MCF 10A (cell line): ENCODE measurements around the gene TNFAIP8L3. TPM values are rescaled to one million over a fixed set of nuclear protein-coding genes. Genes with fewer than 3 reads are reported as not detected.

ENCODE experiments used
- BruUV-seq: library from RNA; stranded (reverse); fragments of 400-500 nt; replicated peaks from 2 replicates; lab custom pipeline; 2021; lab: Mats Ljungman, UMichigan
- CTCF ChIA-PET: fragments of 300-600 bp; sonication (Branson Sonifier 250); formaldehyde crosslinking; extraction: SDS; loops from one replicate; lab custom pipeline; 2021; ENCODE audit warnings: antibody characterized with exemption, inconsistent platforms; lab: Yijun Ruan, JAX
- POLR2A ChIA-PET: fragments of 300-600, 350-650 bp; sonication (Branson Sonifier 250); formaldehyde crosslinking; extraction: SDS; loops from one replicate; lab custom pipeline; 2020; ENCODE audit warnings: antibody characterized with exemption, inconsistent platforms; lab: Yijun Ruan, JAX
- DNase-seq: peaks from one replicate; pipeline ENCODE4 v3.0.0-alpha.2; 2018; ENCODE audit not compliant: unreplicated experiment
- H3K27ac Mint-ChIP-seq: one replicate; pipeline ENCODE4 v1.8.0; 2022; ENCODE audit warnings: mild to moderate bottlenecking, low read depth, mixed read lengths; ENCODE audit not compliant: unreplicated experiment
- H3K27me3 Mint-ChIP-seq: one replicate; pipeline ENCODE4 v1.8.0; 2022; ENCODE audit warnings: mixed read lengths; ENCODE audit not compliant: insufficient read depth, unreplicated experiment
- H3K36me3 Mint-ChIP-seq: one replicate; pipeline ENCODE4 v1.8.0; 2022; ENCODE audit warnings: mild to moderate bottlenecking, moderate library complexity, mixed read lengths; ENCODE audit not compliant: insufficient read depth, unreplicated experiment
- H3K4me1 Mint-ChIP-seq: one replicate; pipeline ENCODE4 v1.8.0; 2022; ENCODE audit warnings: mixed read lengths; ENCODE audit not compliant: insufficient read depth, unreplicated experiment
- H3K4me3 Mint-ChIP-seq: one replicate; pipeline ENCODE4 v1.8.0; 2022; ENCODE audit warnings: mild to moderate bottlenecking, moderate library complexity, mixed read lengths; ENCODE audit not compliant: unreplicated experiment
- H3K9me3 Mint-ChIP-seq: one replicate; pipeline ENCODE4 v1.8.0; 2022; ENCODE audit warnings: mixed read lengths; ENCODE audit not compliant: unreplicated experiment
- CTCF ChIP-seq: fragments of 200-600 bp; IDR thresholded peaks from one replicate; pipeline ENCODE4 v1.8.0; 2022; ENCODE audit warnings: antibody characterized with exemption, mild to moderate bottlenecking; ENCODE audit not compliant: unreplicated experiment
- intact Hi-C: fragments of 100-400 bp; cut with micrococcal nuclease; formaldehyde crosslinking; loops from 2 replicates; pipeline ENCODE4 v1.14.1; 2022
- total RNA-seq: library from RNA; stranded (reverse); gene quantifications from 2 replicates; pipeline ENCODE4 v1.2.3, GENCODE V29; 2022

The TNFAIP8L3 gene
- total RNA-seq, 1 experiment from 2014 or later: 2.6 TPM

- Mint-ChIP-seq H3K27me3 (no peaks in the 10 kb centered on the region), H3K4me1 (peaks cover 27% of the 10 kb centered on the region), H3K9me3 (peaks cover 7% of the 10 kb centered on the region), H3K27ac (peak overlapping the region; percentile 63), H3K4me3 (no peak overlapping the region), H3K36me3 (no peaks in the 10 kb centered on the region)
- BruUV-seq: no TSS peak
- DNase-seq: no peak
- CTCF ChIA-PET: interaction anchor here (0.6 to 2.4 kb wide), 4 partner anchors 11 to 134 kb away, joined by 3 to 11 read pairs (median 4); no protein-coding TSS in a partner anchor
- intact Hi-C loops: loop anchor here (1.0 kb wide), 1 partner anchor 117 kb away; no protein-coding TSS in a partner anchor
- POLR2A ChIA-PET: interaction anchor here (0.7 to 1.3 kb wide), 7 partner anchors 10 to 118 kb away, joined by 3 to 6 read pairs (median 3); no protein-coding TSS in a partner anchor
- no peak for TF ChIP-seq CTCF
Measured at GRCh38 chr15:51121631-51122225, 27.0 kb upstream of the TNFAIP8L3 start.

- no peaks in the 10 kb centered on the region for H3K27me3 Mint-ChIP-seq
- BruUV-seq: no TSS peak
- peaks cover 7% of the 10 kb centered on the region for H3K9me3 Mint-ChIP-seq
- DNase-seq: peak; percentile 96
- H3K36me3 Mint-ChIP-seq: no peaks in the 10 kb centered on the region
- intact Hi-C loops: loop anchor here (1.0 kb wide), 1 partner anchor 117 kb away; no protein-coding TSS in a partner anchor
- no peak overlapping the region for H3K4me3 Mint-ChIP-seq
- H3K27ac Mint-ChIP-seq: peak overlapping the region; percentile 63
- ChIA-PET POLR2A (interaction anchor here (0.7 to 1.3 kb wide), 8 partner anchors 9 to 117 kb away, joined by 3 to 6 read pairs (median 3); no protein-coding TSS in a partner anchor), CTCF (interaction anchor here (0.6 to 2.4 kb wide), 6 partner anchors 12 to 262 kb away, joined by 3 to 11 read pairs (median 5); no protein-coding TSS in a partner anchor)
- no peak for TF ChIP-seq CTCF
- H3K4me1 Mint-ChIP-seq: peaks cover 27% of the 10 kb centered on the region
Measured at GRCh38 chr15:51121118-51121517, 26.4 kb upstream of the TNFAIP8L3 start.

- DNase-seq: no peak
- Mint-ChIP-seq H3K27me3 (no peaks in the 10 kb centered on the region), H3K27ac (no peak overlapping the region), H3K4me1 (peaks cover 34% of the 10 kb centered on the region), H3K36me3 (peaks cover 6% of the 10 kb centered on the region), H3K9me3 (peaks cover 7% of the 10 kb centered on the region), H3K4me3 (no peak overlapping the region)
- ChIA-PET CTCF (interaction anchor here (0.7 kb wide), 1 partner anchor 11 kb away, joined by 6 read pairs; no protein-coding TSS in a partner anchor), POLR2A (interaction anchor here (0.9 kb wide), 2 partner anchors 12 to 29 kb away, joined by 5 to 9 read pairs; no protein-coding TSS in a partner anchor)
- intact Hi-C loops: no loop called here
- BruUV-seq: no TSS peak
- TF ChIP-seq CTCF: no peak
Measured at GRCh38 chr15:51119120-51119519, 24.4 kb upstream of the TNFAIP8L3 start.

GRCh38 chr15:51117270-51117669, 22.6 kb upstream of the TNFAIP8L3 start:
- Mint-ChIP-seq H3K27me3 (no peaks in the 10 kb centered on the region), H3K36me3 (peaks cover 7% of the 10 kb centered on the region), H3K4me1 (peaks cover 39% of the 10 kb centered on the region), H3K4me3 (no peak overlapping the region), H3K9me3 (peaks cover 7% of the 10 kb centered on the region), H3K27ac (no peak overlapping the region)
- no peak for TF ChIP-seq CTCF
- BruUV-seq: no TSS peak
- ChIA-PET CTCF (interaction anchor here (1.9 kb wide), 1 partner anchor 15 kb away, joined by 6 read pairs; no protein-coding TSS in a partner anchor), POLR2A (no interaction called here)
- peak; percentile 28 for DNase-seq
- intact Hi-C loops: no loop called here
